ENCODE data around the gene TMEM233.

Gene TMEM233

DNA sequence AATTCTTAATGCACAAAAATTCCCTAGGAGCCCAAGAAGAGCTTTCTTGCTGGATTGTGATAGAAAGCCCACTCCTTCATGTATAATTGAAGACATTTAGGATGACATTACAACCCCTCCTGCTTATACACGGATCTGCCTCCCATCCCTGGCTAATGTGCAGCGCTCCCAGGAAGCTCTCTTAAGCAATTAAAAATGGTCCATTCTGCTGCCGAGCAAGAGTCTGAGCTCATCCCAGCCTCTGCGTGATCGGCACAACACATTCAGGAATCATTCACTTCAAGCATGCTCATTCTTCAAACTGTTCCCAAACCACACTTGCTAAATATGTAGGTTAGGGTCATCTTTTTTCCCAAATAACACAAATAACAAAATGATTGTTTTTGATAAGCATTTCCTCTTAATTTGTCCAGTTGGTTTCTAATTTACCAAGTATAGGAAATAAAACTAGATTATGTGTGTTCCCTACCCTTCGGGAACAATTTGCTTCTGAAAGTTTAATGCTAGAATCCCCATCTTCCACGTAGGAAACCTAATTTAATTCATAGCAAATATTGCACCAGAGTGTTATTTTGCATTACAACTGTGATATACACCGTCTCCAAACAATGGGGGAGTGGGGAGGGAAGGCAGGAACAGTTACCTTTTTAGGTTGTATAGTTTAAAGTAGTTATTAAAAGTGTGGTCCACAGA is 17.3 kb upstream of the TMEM233 start:
- H3K4me1 ChIP-seq (ENCODE audit: control insufficient read depth, insufficient read depth, low read length, poor library complexity, severe bottlenecking): no peaks in the 10 kb centered on the region
- no peaks in the 10 kb centered on the region for H3K9me3 ChIP-seq (ENCODE audit: control insufficient read depth, low read length)
- no peaks in the 10 kb centered on the region for H3K36me3 ChIP-seq (ENCODE audit: control insufficient read depth, insufficient read depth, low read length)
- H3K27me3 ChIP-seq (replicated peaks; ENCODE audit: control insufficient read depth, insufficient read depth, low read length, poor library complexity, severe bottlenecking): no peaks in the 10 kb centered on the region
- H3K4me3 ChIP-seq (ENCODE audit: insufficient read depth, low read depth, low read length, poor library complexity, severe bottlenecking): no peak overlapping the region
- H3K27ac ChIP-seq (ENCODE audit: insufficient read depth, low read length, poor library complexity, severe bottlenecking): no peak overlapping the region
- no peak for DNase-seq

DNA sequence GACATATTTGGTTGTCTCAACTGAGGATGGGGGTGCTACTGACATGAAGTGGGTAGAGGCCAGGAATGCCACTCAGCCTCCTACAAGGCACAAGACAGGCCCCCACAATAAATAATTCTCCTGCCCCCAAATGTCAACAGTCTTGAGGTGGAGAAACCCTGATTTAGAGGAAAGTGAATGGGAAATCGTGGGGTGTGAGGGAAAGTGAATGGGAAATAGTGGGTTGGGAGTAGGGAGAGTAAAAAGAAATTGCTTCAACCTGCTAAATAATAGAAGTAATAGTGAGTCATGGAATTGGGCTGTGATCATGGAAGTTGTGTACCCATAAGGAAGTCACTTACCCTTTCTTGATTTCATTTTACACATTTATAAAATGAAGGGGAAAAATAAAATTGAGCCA is 16.7 kb upstream of the TMEM233 start:
- H3K36me3 ChIP-seq (ENCODE audit: control insufficient read depth, insufficient read depth, low read length): no peaks in the 10 kb centered on the region
- no peaks in the 10 kb centered on the region for H3K9me3 ChIP-seq (ENCODE audit: control insufficient read depth, low read length)
- H3K27me3 ChIP-seq (replicated peaks; ENCODE audit: control insufficient read depth, insufficient read depth, low read length, poor library complexity, severe bottlenecking): no peaks in the 10 kb centered on the region
- H3K27ac ChIP-seq (ENCODE audit: insufficient read depth, low read length, poor library complexity, severe bottlenecking): no peak overlapping the region
- DNase-seq: no peak
- no peak overlapping the region for H3K4me3 ChIP-seq (ENCODE audit: insufficient read depth, low read depth, low read length, poor library complexity, severe bottlenecking)
- no peaks in the 10 kb centered on the region for H3K4me1 ChIP-seq (ENCODE audit: control insufficient read depth, insufficient read depth, low read length, poor library complexity, severe bottlenecking)

DNA sequence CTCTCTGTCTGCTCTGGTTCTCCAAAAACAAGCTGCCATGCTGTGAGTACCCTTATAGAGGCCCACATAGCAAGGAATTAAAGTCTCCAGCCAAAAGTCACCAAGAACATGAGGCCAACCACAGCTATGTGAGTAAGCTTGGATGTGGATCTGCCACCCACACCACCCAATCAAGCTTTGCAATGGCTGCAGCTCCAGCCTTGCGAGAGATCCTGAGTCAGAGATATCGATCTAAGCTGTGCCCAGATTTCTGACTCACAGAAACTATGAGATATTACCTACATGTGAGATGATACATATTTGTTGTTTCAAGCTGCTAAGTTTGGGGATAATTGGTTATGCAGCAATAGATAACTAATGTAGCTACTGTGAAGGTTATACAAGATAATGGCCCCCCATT is 15.5 kb upstream of the TMEM233 start:
- H3K4me3 ChIP-seq (ENCODE audit: insufficient read depth, low read depth, low read length, poor library complexity, severe bottlenecking): no peak overlapping the region

DNA sequence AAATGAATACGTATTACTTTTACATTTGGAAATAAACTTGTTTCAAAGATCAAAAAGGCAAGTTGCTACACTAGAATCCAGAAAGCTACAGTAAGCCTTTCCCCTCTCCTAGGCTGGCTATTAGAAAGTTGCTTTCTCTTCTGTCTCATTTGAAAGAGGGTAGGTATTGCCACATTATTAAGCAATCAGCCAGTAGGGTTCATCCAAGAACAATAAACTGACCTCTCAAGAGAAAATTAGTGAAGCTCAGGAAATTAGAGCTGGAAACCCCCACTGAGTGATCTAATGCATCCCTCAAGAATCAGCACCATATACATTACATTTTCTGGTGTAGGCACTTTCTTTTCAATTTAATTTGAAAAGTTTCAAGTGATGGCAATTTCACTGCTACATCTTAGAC is 4.5 kb upstream of the TMEM233 start:
- H3K27me3 ChIP-seq (replicated peaks; ENCODE audit: control insufficient read depth, insufficient read depth, low read length, poor library complexity, severe bottlenecking): peaks cover 3% of the 10 kb centered on the region
- no peaks in the 10 kb centered on the region for H3K36me3 ChIP-seq (ENCODE audit: control insufficient read depth, insufficient read depth, low read length)
- H3K9me3 ChIP-seq (ENCODE audit: control insufficient read depth, low read length): no peaks in the 10 kb centered on the region
- H3K27ac ChIP-seq (ENCODE audit: insufficient read depth, low read length, poor library complexity, severe bottlenecking): no peak overlapping the region
- H3K4me3 ChIP-seq (ENCODE audit: insufficient read depth, low read depth, low read length, poor library complexity, severe bottlenecking): no peak overlapping the region
- DNase-seq: no peak
- no peaks in the 10 kb centered on the region for H3K4me1 ChIP-seq (ENCODE audit: control insufficient read depth, insufficient read depth, low read length, poor library complexity, severe bottlenecking)

More for the DNA sequence above, 15.5 kb upstream of the TMEM233 start:
- H3K4me1 ChIP-seq (ENCODE audit: control insufficient read depth, insufficient read depth, low read length, poor library complexity, severe bottlenecking): no peaks in the 10 kb centered on the region
- DNase-seq: no peak
- no peak overlapping the region for H3K27ac ChIP-seq (ENCODE audit: insufficient read depth, low read length, poor library complexity, severe bottlenecking)
- H3K27me3 ChIP-seq (replicated peaks; ENCODE audit: control insufficient read depth, insufficient read depth, low read length, poor library complexity, severe bottlenecking): no peaks in the 10 kb centered on the region
- no peaks in the 10 kb centered on the region for H3K36me3 ChIP-seq (ENCODE audit: control insufficient read depth, insufficient read depth, low read length)
- H3K9me3 ChIP-seq (ENCODE audit: control insufficient read depth, low read length): no peaks in the 10 kb centered on the region

DNA sequence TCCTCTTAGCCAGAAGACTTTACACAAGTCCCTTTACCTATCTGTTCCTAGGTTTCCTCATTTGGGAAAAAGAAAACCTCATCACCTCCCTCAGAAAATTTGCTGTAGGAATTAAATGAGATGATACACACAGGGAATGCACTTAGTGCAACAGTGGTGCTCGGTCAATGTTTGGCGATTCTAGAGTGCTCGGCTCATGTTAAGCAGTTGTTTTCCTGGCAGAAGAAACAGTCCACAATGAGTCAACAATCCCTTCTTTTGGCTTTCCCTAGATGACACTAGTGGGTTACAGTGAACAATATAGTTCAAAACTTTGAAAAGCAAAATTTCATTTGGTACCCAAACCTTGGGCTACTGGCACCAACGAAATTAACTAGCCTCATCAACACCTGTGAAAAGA is 3.9 kb upstream of the TMEM233 start:
- no peak for DNase-seq
- peaks cover 3% of the 10 kb centered on the region for H3K27me3 ChIP-seq (replicated peaks; ENCODE audit: control insufficient read depth, insufficient read depth, low read length, poor library complexity, severe bottlenecking)
- no peaks in the 10 kb centered on the region for H3K4me1 ChIP-seq (ENCODE audit: control insufficient read depth, insufficient read depth, low read length, poor library complexity, severe bottlenecking)
- H3K9me3 ChIP-seq (ENCODE audit: control insufficient read depth, low read length): no peaks in the 10 kb centered on the region
- H3K4me3 ChIP-seq (ENCODE audit: insufficient read depth, low read depth, low read length, poor library complexity, severe bottlenecking): no peak overlapping the region
- H3K36me3 ChIP-seq (ENCODE audit: control insufficient read depth, insufficient read depth, low read length): no peaks in the 10 kb centered on the region
- H3K27ac ChIP-seq (ENCODE audit: insufficient read depth, low read length, poor library complexity, severe bottlenecking): no peak overlapping the region

DNA sequence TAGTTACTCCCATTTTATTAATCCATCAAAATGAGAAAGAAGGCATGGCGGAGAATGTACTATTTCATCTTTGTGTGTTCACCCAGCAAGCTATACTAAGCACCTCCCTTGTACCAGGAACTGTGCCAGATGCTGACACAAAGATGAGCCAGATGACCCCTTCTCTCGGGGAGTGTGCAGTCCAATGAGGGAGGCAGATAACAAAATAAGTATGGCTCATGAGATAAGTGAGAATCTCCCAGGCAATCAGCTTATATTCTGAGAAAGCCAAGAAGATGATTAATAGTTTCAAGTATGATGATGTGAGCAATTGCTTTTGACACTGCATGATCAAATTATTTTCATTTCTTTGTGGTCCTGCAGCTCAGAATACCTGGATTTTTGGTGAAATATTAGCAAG is 1.3 kb upstream of the TMEM233 start:
- H3K4me3 ChIP-seq (ENCODE audit: insufficient read depth, low read depth, low read length, poor library complexity, severe bottlenecking): no peak overlapping the region
- no peak for DNase-seq
- H3K4me1 ChIP-seq (ENCODE audit: control insufficient read depth, insufficient read depth, low read length, poor library complexity, severe bottlenecking): no peaks in the 10 kb centered on the region
- H3K36me3 ChIP-seq (ENCODE audit: control insufficient read depth, insufficient read depth, low read length): no peaks in the 10 kb centered on the region
- H3K27ac ChIP-seq (ENCODE audit: insufficient read depth, low read length, poor library complexity, severe bottlenecking): no peak overlapping the region
- H3K27me3 ChIP-seq (replicated peaks; ENCODE audit: control insufficient read depth, insufficient read depth, low read length, poor library complexity, severe bottlenecking): peaks cover 3% of the 10 kb centered on the region
- no peaks in the 10 kb centered on the region for H3K9me3 ChIP-seq (ENCODE audit: control insufficient read depth, low read length)

DNA sequence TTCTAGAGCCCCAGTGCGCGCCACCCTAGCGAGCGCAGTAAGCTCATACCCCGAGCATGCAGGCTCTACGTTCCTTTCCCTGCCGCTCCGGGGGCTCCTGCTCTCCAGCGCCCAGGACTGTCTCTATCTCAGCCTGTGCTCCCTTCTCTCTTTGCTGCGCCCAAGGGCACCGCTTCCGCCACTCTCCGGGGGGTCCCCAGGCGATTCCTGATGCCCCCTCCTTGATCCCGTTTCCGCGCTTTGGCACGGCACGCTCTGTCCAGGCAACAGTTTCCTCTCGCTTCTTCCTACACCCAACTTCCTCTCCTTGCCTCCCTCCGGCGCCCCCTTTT is 791 bp downstream of the TMEM233 start:
- Histone ChIP-seq H3K27ac (ENCODE audit: insufficient read depth, low read length, poor library complexity, severe bottlenecking) (no peak overlapping the region), H3K36me3 (ENCODE audit: control insufficient read depth, insufficient read depth, low read length) (no peaks in the 10 kb centered on the region), H3K9me3 (ENCODE audit: control insufficient read depth, low read length) (no peaks in the 10 kb centered on the region), H3K4me1 (ENCODE audit: control insufficient read depth, insufficient read depth, low read length, poor library complexity, severe bottlenecking) (no peaks in the 10 kb centered on the region), H3K4me3 (ENCODE audit: insufficient read depth, low read depth, low read length, poor library complexity, severe bottlenecking) (no peak overlapping the region), H3K27me3 (replicated peaks; ENCODE audit: control insufficient read depth, insufficient read depth, low read length, poor library complexity, severe bottlenecking) (no peaks in the 10 kb centered on the region)
- no peak for DNase-seq

DNA sequence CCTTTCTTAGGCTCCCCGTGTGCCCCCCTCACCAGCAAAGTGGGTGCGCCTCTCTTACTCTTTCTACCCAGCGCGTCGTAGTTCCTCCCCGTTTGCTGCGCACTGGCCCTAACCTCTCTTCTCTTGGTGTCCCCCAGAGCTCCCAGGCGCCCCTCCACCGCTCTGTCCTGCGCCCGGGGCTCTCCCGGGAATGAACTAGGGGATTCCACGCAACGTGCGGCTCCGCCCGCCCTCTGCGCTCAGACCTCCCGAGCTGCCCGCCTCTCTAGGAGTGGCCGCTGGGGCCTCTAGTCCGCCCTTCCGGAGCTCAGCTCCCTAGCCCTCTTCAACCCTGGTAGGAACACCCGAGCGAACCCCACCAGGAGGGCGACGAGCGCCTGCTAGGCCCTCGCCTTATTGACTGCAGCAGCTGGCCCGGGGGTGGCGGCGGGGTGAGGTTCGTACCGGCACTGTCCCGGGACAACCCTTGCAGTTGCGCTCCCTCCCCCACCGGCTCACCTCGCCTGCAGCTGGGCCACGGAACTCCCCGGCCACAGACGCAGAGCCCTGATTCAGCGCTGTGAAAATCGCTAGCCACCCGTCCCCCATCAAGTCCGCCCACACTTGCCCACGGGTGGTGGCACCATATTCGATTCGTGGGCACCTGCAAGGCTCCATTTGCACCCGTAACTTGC is 1.3 kb downstream of the TMEM233 start:
- no peak for DNase-seq
- Histone ChIP-seq H3K27ac (ENCODE audit: insufficient read depth, low read length, poor library complexity, severe bottlenecking) (no peak overlapping the region), H3K27me3 (replicated peaks; ENCODE audit: control insufficient read depth, insufficient read depth, low read length, poor library complexity, severe bottlenecking) (no peaks in the 10 kb centered on the region), H3K4me3 (ENCODE audit: insufficient read depth, low read depth, low read length, poor library complexity, severe bottlenecking) (no peak overlapping the region), H3K36me3 (ENCODE audit: control insufficient read depth, insufficient read depth, low read length) (no peaks in the 10 kb centered on the region), H3K9me3 (ENCODE audit: control insufficient read depth, low read length) (no peaks in the 10 kb centered on the region), H3K4me1 (ENCODE audit: control insufficient read depth, insufficient read depth, low read length, poor library complexity, severe bottlenecking) (no peaks in the 10 kb centered on the region)

DNA sequence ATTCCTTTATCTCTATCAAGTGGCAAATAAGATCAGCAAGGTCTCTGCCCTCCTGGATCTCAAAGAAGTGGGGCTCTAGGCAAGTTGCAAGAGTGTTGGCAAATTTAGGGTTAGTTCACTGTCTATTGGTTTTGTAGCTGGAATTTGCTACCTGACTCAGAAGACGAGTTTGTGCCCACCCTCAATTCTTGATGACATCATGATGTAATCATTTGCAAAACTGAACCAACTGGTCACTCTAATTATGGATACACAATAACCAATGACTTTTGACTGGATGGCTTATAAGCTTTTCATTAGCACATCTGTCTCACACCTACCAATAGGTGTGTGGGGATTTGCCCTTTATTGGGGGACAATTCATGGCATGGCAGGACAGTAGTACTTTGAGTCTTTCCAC is 4.6 kb downstream of the TMEM233 start:
- Histone ChIP-seq H3K9me3 (ENCODE audit: control insufficient read depth, low read length) (no peaks in the 10 kb centered on the region), H3K4me3 (ENCODE audit: insufficient read depth, low read depth, low read length, poor library complexity, severe bottlenecking) (no peak overlapping the region), H3K27me3 (replicated peaks; ENCODE audit: control insufficient read depth, insufficient read depth, low read length, poor library complexity, severe bottlenecking) (no peaks in the 10 kb centered on the region), H3K36me3 (ENCODE audit: control insufficient read depth, insufficient read depth, low read length) (no peaks in the 10 kb centered on the region), H3K27ac (ENCODE audit: insufficient read depth, low read length, poor library complexity, severe bottlenecking) (no peak overlapping the region), H3K4me1 (ENCODE audit: control insufficient read depth, insufficient read depth, low read length, poor library complexity, severe bottlenecking) (no peaks in the 10 kb centered on the region)
- DNase-seq: no peak

DNA sequence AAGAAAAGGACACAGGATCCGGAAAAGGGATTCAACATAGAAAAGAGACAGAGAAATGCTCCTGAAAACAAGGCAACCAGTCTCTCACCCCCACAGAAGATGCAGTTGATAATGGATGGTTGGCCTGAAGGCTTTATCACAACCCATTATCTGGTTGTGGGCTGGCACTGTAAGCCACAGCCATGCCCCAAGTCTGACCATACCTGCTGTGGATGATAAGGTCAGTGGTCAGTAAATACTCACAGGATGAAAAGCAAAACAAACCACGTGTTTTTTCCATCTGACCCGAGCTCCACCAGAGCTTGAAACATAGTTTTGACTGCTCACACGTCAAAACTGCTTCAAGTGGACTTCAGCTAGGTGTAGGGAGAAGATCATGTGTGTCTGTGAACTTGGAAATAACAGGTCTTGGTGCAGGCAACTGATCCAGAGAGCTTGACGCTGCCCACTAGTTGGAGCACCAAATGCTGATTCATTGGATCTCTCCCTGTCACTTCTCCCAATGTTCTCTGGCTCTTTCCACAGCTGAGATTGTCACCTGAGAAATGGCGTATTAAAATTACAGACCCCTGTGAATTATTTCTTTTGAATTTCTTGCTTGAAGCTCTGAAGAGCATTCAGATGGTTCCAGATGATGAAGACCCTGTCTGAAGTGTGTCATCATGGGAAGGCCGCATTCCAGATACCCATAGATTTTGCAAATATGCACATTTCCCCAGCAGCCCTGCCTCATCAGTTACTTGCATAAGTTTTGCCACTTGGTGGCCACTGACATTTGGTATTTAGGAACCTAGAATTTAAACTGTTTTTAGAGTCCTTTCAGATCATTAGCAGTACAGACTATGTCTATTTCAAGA is 8.5 kb downstream of the TMEM233 start:
- H3K27ac ChIP-seq (ENCODE audit: insufficient read depth, low read length, poor library complexity, severe bottlenecking): no peak overlapping the region
- no peaks in the 10 kb centered on the region for H3K9me3 ChIP-seq (ENCODE audit: control insufficient read depth, low read length)
- no peak for DNase-seq
- H3K4me3 ChIP-seq (ENCODE audit: insufficient read depth, low read depth, low read length, poor library complexity, severe bottlenecking): no peak overlapping the region
- H3K27me3 ChIP-seq (replicated peaks; ENCODE audit: control insufficient read depth, insufficient read depth, low read length, poor library complexity, severe bottlenecking): no peaks in the 10 kb centered on the region
- no peaks in the 10 kb centered on the region for H3K36me3 ChIP-seq (ENCODE audit: control insufficient read depth, insufficient read depth, low read length)
- no peaks in the 10 kb centered on the region for H3K4me1 ChIP-seq (ENCODE audit: control insufficient read depth, insufficient read depth, low read length, poor library complexity, severe bottlenecking)
